ENCODE measurements around the gene TRIP13.
"Not testable (repeated sequence)": the region's sequence is repeated elsewhere in the genome, so short reads cannot be mapped to it uniquely, and the experiment has no call there.

The TRIP13 gene

DNA sequence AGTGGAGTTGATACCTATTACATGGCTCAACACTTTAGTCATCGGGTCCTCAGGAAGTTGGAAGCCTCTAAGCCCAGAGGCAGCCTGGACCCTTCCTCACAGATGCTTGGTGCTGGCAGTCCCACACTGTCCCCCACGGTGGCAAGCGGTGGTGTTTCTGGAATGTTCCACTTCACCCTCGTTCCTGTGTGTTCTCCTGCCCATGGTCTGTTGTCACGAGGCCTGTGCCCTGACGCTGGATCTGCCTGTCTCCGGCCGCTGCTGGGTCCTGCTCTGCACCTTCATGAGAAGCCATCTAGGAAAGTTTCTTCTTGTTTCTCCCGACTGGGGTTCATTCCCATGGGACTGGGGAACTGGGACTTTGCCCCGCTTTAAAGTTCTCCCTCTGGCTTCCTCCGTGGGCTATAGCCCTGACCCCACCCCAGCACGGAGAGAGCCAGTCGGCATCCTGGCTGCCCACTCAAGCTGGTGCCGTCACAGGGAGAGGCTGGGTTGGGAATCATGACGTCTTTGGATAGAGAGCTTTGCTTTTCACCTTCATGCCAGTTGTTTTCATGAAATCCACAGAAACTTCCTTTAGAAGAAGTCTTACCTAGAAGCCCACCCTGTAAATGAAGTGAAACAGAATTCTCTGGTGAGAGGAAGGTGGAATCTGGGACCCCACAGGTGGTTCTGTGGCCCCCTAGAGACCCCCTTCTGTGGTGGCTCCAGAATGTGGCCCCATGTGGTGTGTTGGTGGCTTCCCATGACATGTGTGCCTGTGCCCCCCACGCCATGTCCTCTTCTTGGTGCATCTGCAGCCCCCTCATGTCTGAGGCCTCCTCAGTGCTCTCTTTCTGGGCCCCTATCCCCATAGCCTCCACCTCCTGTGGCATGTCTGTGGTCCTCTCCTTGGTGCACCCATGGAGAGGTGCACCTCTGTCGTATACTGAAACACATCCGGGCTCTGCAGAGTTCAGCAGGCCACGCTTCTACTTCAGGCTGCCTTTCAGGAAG is 43.8 kb downstream of the TRIP13 start:
- DNase-seq (ENCODE audit: low spot score), result no peak

DNA sequence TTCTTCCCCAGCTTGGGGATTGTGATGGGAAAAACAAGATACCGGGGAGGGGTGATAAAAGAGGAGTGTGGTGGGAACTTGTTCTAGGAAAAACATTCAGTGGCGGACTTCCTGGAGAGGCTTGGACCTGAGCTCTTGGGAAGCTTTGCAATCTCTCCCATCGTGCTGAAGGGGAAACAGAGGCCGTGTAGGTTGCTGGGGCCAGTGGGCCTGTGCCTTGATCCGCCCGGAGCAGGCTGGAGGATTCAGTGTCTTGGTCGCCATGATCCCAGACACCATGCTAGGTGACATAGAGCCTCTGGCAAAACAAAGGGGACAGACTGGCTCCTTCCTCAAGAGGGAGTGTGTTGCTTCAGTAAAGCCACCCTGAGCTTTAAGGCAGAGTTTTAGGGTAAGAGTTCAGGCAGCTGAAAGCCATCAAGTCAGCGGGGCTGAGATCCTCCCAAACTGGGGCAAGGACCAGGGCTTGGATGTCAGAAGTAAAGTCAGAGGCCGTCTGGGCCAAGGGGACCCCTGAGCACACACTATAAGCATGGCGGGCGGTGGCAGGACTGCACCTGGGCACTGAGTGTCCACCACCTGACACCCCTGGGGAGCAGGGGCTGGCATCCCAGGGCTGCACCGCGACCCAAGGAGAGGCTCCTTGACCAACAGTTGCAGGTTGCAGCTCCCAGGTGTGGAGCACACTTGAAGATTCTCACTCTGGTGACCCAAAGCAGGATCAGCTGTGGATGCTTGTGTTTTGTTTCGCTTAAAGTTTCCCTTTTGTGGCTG is 44.7 kb downstream of the TRIP13 start:
- DNase-seq (ENCODE audit: low spot score), result no peak

- no peak for DNase-seq (ENCODE audit: low spot score)
Measured at GRCh38 chr5:939368-939767, 46.7 kb downstream of the TRIP13 start.

- not testable (repeated sequence) for DNase-seq (ENCODE audit: low spot score)
Measured at GRCh38 chr5:940741-941140, 48.1 kb downstream of the TRIP13 start.

- DNase-seq (ENCODE audit: low spot score), result no peak
Measured at GRCh38 chr5:943201-943917, 50.7 kb downstream of the TRIP13 start.

DNA sequence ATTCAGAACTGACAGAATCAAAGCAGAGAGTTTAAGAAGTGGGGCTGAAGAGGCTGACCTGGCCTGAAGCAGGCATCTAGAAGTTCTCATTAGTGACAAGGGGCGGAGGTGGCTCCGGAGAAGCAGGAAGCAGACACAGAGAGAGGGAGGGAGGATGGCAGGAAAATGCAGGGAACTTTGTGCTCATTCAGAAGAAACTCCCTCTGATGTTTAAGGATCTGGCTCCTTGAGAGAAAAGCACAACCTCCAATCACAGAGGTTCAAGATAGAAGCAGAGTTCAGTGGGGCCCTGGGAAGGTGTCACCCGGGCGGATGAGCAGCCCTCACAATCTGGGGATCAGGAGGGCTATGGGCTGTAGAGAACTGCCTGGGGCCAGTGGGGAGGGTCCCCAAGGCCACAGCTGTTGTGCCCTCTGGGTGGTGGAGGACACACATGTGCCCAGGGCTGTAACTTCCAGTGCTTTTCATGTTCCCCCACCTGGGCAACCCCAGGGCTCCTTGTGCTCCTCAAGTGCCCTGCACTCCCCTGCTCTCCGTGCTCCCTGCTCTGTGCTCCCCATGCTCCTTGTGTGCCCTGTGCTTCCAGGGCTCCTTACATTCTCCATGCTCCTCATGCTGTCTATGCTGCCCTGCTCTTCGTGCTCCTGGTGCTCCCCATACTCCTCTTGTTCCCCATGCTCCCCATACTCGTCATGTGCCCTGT is 51.4 kb downstream of the TRIP13 start:
- DNase-seq (ENCODE audit: low spot score), result no peak

DNA sequence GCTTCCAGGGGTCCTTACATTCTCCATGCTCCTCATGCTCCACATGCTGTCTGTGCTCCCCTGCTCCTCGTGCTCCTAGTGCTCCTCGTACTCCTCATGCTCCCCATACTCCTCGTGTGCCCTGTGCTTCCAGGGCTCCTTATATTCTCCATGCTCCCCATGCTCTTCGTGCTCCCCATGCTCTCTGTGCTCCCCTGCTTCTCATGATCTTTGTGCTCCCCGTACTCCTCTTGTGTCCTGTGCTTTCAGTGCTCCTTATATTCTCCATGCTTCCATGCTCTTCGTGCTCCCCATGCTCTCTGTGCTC is 51.9 kb downstream of the TRIP13 start:
- DNase-seq (ENCODE audit: low spot score), result no peak

GRCh38 chr5:944992-945685 is 52.5 kb downstream of the TRIP13 start:
- DNase-seq (ENCODE audit: low spot score), result no peak

DNA sequence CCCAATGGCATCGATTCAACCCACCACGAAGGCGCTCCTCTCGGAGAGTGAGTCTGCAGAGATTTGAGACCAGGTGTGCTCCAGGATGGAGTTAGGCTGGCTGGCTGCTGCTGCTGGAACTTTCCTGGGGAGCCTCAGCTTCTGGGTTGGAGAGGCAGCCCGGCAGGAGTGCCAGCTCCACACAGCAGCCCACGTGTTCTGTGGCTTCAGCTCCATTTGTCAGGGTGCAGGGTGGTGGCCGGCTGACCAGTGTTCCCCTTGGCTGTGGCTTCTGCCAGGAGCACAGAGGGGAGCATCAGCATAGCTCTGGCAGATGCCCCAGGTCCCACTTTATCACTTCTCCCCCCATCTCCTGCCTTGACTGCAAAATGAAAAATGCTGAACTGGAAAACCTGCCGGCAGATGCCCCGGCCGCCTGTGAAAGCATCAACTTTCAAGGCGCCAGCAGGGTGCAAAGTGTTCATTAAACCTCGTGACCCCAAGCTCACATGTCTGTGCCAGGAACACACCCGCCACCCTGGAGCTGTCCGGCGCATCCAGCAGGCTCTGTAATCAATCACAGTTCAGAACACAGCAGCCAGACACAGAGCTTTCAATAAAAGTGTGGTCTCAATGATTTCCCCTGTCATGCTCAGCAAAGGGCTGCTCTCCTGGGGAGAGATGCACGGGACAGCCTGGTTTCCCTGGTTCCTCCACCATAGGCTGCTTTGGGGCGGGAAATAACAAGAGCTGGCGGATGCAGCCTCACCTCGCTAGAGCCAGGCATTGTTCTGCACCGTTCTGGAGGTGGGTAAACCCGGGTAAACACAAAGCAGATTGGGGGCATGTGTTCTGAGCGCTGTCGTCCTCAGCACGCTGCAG is 53.2 kb downstream of the TRIP13 start:
- no peak for DNase-seq (ENCODE audit: low spot score)

GRCh38 chr5:946720-947625 is 54.3 kb downstream of the TRIP13 start:
- no peak for DNase-seq (ENCODE audit: low spot score)

- DNase-seq (ENCODE audit: low spot score), result no peak
Measured at GRCh38 chr5:947626-948471, 55.2 kb downstream of the TRIP13 start.

DNA sequence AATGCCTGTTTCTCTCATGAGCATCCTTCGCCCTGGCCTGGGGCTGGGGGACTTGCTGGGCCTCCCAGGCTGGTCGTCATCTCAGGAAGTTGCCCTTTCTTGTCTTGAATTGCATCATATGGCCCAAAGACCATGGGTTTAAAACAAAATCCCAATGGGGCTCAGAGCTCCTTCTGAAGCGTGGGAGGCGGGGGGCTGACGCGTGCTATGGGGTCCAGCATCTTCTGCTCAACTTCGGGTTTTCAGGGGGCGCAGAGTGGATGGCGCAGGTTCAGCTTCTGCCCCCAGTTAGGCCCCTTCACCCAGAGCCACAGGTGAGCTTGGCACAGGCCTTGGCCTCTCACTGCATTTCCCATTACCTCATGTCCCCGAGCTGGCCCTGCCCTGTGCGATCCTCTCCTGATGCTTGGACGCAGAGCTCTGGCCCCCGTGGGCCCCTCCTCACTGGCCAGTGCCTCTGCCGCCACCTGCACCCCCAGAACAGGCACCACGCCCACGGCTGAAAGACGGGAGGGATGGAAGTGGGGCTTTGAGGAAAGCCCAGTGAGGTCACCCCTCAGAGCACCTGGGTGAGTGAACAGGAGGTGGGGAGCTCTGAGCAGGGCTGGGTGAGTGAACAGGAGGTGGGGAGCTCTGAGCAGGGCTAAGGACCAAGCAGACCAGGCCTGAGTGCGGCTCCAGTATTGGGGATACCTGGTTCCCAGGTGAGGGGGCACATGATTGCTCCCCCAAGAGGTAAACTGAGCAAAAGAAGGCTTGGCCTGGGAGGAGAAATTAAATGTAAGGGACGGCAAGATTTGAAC is 56.0 kb downstream of the TRIP13 start:
- DNase-seq (ENCODE audit: low spot score), result no peak

- no peak for DNase-seq (ENCODE audit: low spot score)
Measured at GRCh38 chr5:949275-949543, 56.5 kb downstream of the TRIP13 start.

DNA sequence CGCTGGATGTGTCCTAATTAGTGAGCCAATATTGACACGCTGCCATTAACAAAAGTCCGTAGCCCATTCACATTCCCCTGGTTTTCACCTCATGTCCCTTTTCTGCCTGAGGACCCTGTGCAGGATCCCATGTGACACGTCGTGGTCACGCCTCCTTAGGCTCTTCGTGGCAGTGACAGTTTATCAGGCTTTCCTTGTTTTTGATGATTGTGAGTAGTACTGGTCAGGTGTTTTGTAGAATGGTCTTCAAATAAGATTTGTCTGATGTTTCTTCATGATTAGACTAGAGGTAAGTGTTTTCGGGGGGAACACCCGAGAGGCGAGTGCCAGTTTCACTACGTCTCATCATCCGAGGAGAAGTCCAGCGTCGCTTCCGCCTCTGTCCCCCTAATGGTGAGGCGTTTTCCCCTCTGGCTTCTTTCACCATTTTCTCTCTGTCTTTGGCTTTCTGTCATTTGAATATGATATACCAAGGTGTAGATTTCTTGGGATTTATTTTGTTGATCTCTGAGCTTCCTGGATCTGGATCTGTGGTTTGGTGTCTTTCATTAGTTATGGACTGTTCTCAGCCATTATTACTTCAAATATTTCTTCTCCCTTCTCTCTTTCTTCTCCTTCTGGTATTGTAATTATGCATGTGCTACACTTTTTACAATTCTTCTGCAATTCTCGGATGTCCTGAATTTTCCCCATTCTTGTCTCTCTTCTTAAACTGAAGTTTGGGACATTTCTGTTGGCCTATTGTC is 57.3 kb downstream of the TRIP13 start:
- no peak for DNase-seq (ENCODE audit: low spot score)

- no peak for DNase-seq (ENCODE audit: low spot score)
Measured at GRCh38 chr5:951940-952596, 59.4 kb downstream of the TRIP13 start.

- DNase-seq (ENCODE audit: low spot score), result no peak
Measured at GRCh38 chr5:952597-953271, 60.0 kb downstream of the TRIP13 start.

Data from cerebellar cortex (tissue), 1 donor.